ENCODE measurements around the gene TBC1D17. TPM values are rescaled to one million over a fixed set of nuclear protein-coding genes. Genes with fewer than 3 reads are reported as not detected.

The TBC1D17 gene
- polyA plus RNA-seq, 1 donor from 2014 or later, result 13.1 TPM

- no peaks in the 10 kb centered on the region for H3F3A ChIP-seq (ENCODE audit: insufficient read depth, low read length, poor library complexity, severe bottlenecking)
- H2AFZ ChIP-seq (ENCODE audit: low read depth, low read length), result no peak overlapping the region
- TF ChIP-seq REST (IDR thresholded peaks at IDR 0.05; ENCODE audit: borderline replicate concordance), result no peak
- TF ChIP-seq CTCF (IDR thresholded peaks at IDR 0.05; ENCODE audit: poor library complexity, severe bottlenecking), result no peak
- TF ChIP-seq TAF1 (IDR thresholded peaks at IDR 0.05; ENCODE audit: low read depth), result no peak
- TF ChIP-seq EZH2 (IDR thresholded peaks at IDR 0.05; ENCODE audit: borderline replicate concordance, insufficient read depth, low read length, poor library complexity, severe bottlenecking), result no peak
- no peak for TF ChIP-seq MXI1 (conservative IDR thresholded peaks at IDR 0.05; ENCODE audit: poor library complexity, severe bottlenecking)
- no peak for TF ChIP-seq EP300 (conservative IDR thresholded peaks at IDR 0.05; ENCODE audit: poor library complexity, severe bottlenecking)
- no peak for TF ChIP-seq POLR2AphosphoS5 (IDR thresholded peaks at IDR 0.05)
- H3K9me2 ChIP-seq (ENCODE audit: insufficient read depth, low read length), result no peaks in the 10 kb centered on the region
- H3K4me2 ChIP-seq (ENCODE audit: low read length), result no peak overlapping the region
- H3K27me3 ChIP-seq (ENCODE audit: insufficient read depth, low read depth, low read length), result no peaks in the 10 kb centered on the region
- H3K27ac ChIP-seq (ENCODE audit: low read length), result no peak overlapping the region
- no peaks in the 10 kb centered on the region for H4K20me1 ChIP-seq (ENCODE audit: insufficient read depth)
- H3K36me3 ChIP-seq (ENCODE audit: insufficient read depth, low read length), result no peaks in the 10 kb centered on the region
- H3K9me3 ChIP-seq (ENCODE audit: low read length), result no peaks in the 10 kb centered on the region
- H3K4me3 ChIP-seq (ENCODE audit: low read length), result no peak overlapping the region
- no peak overlapping the region for H3K9ac ChIP-seq (ENCODE audit: low read length)
- H3K79me2 ChIP-seq (replicated peaks; ENCODE audit: insufficient read depth, low read length), result peaks cover 14% of the 10 kb centered on the region
Observed at GRCh38 chr19:49872245-49873128, 5.0 kb upstream of the TBC1D17 start.

GRCh38 chr19:49873129-49873521, 4.4 kb upstream of the TBC1D17 start:
- no peak overlapping the region for H3K9ac ChIP-seq (ENCODE audit: low read length)
- H3K27ac ChIP-seq (ENCODE audit: low read length), result no peak overlapping the region
- no peaks in the 10 kb centered on the region for H3K9me3 ChIP-seq (ENCODE audit: low read length)
- no peaks in the 10 kb centered on the region for H3K9me2 ChIP-seq (ENCODE audit: insufficient read depth, low read length)
- no peaks in the 10 kb centered on the region for H4K20me1 ChIP-seq (ENCODE audit: insufficient read depth)
- H3K79me2 ChIP-seq (replicated peaks; ENCODE audit: insufficient read depth, low read length), result peaks cover 14% of the 10 kb centered on the region
- no peak overlapping the region for H3K4me2 ChIP-seq (ENCODE audit: low read length)
- no peaks in the 10 kb centered on the region for H3F3A ChIP-seq (ENCODE audit: insufficient read depth, low read length, poor library complexity, severe bottlenecking)
- TF ChIP-seq CTCF (IDR thresholded peaks at IDR 0.05; ENCODE audit: poor library complexity, severe bottlenecking) (no peak), POLR2AphosphoS5 (IDR thresholded peaks at IDR 0.05) (no peak), MXI1 (conservative IDR thresholded peaks at IDR 0.05; ENCODE audit: poor library complexity, severe bottlenecking) (no peak), EZH2 (IDR thresholded peaks at IDR 0.05; ENCODE audit: borderline replicate concordance, insufficient read depth, low read length, poor library complexity, severe bottlenecking) (no peak), RAD21 (conservative IDR thresholded peaks at IDR 0.05) (no peak), TAF1 (IDR thresholded peaks at IDR 0.05; ENCODE audit: low read depth) (no peak), SMC3 (conservative IDR thresholded peaks at IDR 0.05; ENCODE audit: poor library complexity) (no peak), EP300 (conservative IDR thresholded peaks at IDR 0.05; ENCODE audit: poor library complexity, severe bottlenecking) (no peak), REST (IDR thresholded peaks at IDR 0.05; ENCODE audit: borderline replicate concordance) (no peak)
- no peaks in the 10 kb centered on the region for H3K27me3 ChIP-seq (ENCODE audit: insufficient read depth, low read depth, low read length)
- H2AFZ ChIP-seq (ENCODE audit: low read depth, low read length), result no peak overlapping the region
- H3K36me3 ChIP-seq (ENCODE audit: insufficient read depth, low read length), result no peaks in the 10 kb centered on the region
- no peak overlapping the region for H3K4me3 ChIP-seq (ENCODE audit: low read length)

Measured in neural cell (in vitro differentiated cells).